Measurements from ENCODE around the gene TMEM222.
"Not testable (repeated sequence)": the region's sequence is repeated elsewhere in the genome, so short reads cannot be mapped to it uniquely, and the experiment has no call there.

Gene TMEM222

GRCh38 chr1:27321813-27322568 is at the start of gene TMEM222:
Gene TMEM222 (plus strand): TSS chr1:27322163. CDS start chr1:27322198, 35 bp downstream.
- peak; percentile 97 for DNase-seq

DNA sequence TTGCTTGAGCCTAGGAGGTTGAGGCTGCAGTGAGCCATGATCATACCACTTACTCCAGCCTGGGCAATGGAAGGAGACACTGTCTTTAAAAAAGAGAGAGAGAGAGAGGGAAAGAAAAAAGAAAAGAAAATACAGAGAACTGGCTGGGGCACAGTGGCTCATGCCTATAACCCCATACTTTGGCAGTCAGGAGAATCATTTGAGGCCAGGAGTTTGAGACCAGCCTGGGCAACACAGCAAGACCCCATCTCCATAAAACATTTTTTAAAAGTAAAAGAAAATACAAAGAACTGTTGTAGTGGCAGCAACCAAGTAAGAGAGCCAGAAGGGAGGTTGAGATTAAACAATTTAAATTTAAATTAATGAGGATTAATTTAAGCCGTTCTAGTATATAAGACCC is 47.8 kb upstream of the TMEM222 start:
- no peak for DNase-seq

- no peak for DNase-seq
These were observed 46.3 kb upstream of the TMEM222 start for GRCh38 chr1:27275696-27276095.

DNA sequence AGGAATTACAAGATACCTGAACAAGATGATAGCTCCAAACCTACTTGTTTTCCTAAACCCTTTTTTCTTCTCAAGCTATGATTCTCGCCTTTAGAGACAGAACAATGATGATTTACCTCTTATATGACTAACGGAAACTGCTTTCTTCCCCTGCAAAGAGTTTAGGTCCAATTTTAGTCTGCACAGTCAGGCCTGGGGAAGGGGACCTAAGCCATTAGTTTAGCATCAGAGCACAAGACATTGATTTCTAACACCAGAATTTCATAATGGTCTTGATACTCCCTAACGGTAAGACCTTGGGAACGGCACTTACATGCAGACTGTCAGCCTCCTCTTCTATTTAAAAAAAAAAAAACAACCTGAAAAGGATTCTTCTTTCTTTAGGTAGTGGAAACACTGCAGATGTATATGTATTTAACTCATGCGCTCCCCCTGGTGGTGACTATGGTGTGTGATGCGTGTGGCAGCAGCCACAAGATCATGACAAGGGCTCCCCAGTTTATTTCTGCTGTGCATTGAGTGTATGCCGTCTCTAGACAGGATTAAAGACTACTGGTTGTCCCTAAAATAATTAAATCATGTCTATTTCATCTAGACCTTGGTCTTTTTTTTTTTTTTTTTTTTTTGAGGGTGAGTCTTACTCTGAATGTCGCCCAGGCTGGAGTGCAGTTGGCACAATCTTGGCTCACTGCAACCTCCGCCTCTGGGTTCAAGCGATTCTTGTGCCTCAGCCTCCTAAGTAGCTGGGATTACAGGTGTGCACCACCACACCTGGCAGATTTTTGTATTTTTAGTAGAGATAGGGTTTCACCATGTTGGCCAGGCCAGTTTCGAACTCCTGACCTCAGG is 37.3 kb upstream of the TMEM222 start:
- peak; percentile 87 for DNase-seq

DNA sequence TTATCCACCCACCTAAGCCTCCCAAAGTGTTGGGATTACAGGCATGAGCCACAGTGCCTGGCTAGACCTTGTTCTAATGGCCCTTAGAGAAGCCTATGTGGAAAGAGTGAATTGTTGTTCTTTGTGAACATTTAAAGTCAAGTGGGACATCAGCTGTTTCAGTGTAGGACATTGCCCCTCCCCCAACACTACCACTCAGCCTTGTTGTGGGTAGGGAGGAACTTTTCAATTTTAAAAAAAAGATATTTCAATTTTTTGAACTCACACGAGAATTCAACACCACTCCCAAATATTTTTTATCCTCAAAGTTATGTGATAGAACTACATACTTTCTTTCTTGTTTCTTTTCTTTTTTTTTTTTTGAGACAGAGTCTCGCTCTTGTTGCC is 36.7 kb upstream of the TMEM222 start:
- no peak for DNase-seq

DNA sequence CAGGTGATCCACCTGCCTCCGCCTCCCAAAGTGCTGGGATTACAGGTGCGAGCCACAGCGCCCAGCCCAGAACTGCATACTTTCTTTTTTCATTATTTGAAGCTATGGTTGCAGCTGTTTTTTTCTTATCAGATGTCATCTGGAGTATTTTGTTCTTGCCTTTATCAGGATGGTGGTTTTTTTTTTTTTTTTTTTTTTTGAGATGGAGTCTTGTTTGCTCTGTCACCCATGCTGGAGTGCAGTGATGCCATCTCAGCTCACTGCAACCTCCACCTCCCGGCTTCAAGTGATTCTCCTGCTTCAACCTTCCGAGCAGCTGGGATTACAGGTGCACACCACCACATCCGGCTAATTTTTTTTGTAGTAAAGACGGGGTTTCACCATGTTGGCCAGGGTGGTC is 36.1 kb upstream of the TMEM222 start:
- not testable (repeated sequence) for DNase-seq

DNA sequence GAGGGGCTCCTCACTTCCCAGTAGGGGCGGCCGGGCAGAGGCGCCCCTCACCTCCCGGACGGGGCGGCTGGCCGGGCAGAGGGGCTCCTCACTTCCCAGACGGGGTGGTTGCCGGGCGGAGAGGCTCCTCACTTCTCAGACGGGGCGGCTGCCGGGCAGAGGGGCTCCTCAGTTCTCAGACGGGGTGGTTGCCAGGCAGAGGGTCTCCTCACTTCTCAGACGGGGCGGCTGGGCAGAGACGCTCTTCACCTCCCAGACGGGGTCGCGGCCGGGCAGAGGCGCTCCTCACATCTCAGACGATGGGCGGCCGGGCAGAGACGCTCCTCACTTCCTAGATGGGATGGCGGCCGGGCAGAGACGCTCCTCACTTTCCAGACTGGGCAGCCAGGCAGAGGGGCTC is 32.8 kb upstream of the TMEM222 start:
- DNase-seq = not testable (repeated sequence)

- no peak for DNase-seq
These were observed 31.4 kb upstream of the TMEM222 start for GRCh38 chr1:27290581-27290980.

DNA sequence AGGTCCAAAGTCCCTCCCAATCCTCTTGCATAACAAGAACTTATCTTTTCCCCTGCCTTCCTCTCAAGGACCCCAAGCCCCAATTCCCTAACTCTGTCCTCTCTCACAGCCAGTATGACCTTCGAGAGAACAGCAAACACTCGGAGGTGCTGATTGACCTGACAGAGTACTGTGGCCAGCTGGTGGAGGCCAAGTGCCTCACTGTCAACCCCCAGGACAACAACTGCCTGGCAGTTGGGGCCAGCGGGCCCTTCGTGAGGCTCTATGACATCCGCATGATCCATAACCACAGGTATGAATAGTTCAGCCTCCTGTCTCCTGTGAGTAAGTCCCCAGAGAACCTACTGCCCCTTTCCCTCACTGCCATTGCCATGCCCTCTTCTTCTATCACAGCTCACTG is 29.9 kb upstream of the TMEM222 start:
- no peak for DNase-seq

- DNase-seq = no peak
These were observed 28.0 kb upstream of the TMEM222 start for GRCh38 chr1:27293915-27294314.

- DNase-seq = peak; percentile 79
These were observed 25.1 kb upstream of the TMEM222 start for GRCh38 chr1:27296773-27297291.

DNA sequence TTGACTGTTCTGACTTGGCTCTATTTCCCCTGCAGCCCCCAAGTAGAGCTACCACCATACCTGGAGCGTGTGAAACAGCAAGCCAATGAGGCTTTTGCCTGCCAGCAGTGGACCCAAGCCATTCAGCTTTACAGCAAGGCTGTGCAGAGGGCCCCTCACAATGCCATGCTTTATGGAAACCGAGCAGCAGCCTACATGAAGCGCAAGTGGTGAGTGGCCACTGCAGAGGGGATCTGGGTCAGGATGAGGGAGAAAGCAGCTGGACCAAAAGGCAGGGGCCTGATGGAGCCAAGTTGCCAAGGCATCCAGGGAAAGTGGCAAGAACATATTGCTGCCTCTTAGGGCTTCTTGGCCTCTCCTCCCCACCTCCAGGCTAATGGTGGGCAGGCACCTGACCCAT is 24.1 kb upstream of the TMEM222 start:
- DNase-seq = no peak

DNA sequence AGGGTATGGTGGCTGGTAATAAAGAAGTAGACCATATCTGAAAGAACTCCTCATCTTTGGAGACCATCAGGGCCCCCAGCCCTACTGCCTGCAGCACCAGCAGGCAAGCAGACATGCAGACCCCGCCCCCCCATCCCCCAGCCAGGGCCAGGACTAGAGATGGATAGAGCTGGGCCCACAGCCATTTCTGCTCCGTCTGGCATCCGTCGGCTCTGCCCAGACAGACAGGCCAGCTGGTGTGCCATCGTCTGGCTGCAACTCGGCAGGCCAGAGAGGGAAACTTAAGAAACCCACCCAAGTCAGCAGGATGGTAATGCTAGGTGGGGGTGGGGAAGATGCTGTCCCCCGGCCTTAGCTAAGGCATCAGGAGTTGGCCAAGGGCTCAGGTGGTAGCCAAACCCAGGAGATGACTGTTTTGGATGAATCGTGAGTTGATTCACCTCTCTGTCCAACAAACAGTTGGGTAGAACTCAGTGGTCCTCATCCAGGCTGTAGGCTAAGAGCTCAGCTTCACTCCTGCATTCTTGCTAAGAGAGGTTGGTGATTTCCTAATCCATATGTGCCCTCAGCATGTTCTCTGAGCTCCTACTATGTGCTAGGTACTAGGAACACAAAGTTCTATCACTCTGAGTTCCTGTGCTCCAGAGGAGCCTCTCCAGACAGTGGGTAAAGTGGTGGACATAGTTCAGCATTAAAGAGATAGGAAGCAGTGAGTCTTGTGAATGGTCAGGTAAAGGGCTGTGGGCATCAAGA is 23.2 kb upstream of the TMEM222 start:
- no peak for DNase-seq

DNA sequence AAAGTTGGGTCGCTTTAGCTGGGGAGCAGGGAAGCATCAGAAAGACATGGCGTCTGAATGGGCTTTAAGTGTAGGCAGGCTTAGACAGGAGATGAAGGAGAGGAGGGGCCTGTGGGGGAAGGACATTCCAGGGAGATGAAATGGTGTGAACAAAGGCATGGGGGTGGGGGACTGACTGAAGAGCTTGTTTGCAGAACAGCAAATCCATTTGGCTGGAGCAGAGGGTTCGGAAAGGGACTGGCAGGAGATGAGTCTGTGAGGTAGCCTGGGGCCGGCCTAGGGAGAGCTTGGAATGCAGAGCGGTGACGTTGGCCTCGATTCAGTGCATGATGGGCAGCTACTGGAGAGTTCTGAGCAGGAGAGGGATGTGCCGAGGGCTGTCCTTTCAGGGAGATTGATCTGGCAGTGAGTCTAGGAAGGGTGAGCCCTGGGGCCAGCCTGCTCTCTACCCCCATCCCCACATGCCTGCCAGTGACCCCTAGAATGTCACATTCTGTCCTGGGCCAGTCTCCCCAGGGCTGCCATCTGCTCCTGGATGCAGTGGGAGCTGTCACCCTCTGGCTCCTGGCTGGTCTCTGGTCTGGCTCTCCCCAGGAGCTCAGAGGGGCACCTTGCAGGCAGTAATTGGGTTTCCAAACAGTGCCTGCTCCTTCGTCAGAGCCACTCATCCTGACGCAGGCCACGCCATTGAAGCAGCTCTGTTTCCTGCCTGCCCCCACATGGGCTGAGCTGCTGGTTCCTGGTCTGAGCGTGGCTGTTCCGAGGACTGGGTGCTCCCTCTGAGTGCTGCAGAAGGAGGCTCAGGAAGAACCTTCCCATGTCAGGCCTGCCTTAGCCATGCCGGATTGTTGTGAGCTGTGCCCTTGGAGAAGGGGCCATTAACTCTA is 22.3 kb upstream of the TMEM222 start:
- no peak for DNase-seq

DNA sequence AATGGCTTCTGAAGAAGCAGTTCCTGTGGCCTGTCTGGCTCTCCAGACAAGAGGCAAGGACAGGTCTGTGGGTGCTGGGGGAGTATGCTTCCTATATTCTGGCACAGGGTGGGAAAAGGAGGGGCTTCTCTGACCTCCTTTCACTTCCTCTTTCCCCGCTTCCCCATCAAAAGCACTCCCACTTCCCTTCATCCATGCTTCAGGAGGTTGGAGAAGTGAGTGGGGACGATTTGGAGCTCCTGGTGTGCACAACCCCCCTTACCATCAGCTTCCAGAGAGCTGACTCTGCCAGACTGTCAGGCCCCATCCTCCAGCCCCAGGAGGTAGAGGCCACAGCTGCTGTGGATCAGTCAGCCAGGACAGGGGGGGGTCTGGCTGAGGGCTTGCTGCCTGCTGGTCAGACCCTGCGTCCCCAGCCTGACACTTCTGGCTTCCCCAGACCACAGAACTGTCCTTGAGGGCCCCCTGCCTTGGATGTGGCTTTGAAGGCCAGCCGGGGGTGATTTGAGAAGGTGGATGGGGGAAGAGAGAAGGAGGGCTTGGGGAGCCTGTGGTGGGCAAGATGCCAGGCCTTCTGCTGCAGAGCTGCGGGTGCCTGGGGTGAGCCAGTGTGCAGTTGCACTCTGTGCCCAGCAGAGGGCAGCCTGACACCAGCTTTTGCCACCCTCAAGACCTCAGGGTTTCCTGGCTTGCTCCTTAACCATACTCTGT is 21.5 kb upstream of the TMEM222 start:
- DNase-seq = peak; percentile 74

GRCh38 chr1:27301052-27301422 is 20.9 kb upstream of the TMEM222 start:
- DNase-seq = no peak

DNA sequence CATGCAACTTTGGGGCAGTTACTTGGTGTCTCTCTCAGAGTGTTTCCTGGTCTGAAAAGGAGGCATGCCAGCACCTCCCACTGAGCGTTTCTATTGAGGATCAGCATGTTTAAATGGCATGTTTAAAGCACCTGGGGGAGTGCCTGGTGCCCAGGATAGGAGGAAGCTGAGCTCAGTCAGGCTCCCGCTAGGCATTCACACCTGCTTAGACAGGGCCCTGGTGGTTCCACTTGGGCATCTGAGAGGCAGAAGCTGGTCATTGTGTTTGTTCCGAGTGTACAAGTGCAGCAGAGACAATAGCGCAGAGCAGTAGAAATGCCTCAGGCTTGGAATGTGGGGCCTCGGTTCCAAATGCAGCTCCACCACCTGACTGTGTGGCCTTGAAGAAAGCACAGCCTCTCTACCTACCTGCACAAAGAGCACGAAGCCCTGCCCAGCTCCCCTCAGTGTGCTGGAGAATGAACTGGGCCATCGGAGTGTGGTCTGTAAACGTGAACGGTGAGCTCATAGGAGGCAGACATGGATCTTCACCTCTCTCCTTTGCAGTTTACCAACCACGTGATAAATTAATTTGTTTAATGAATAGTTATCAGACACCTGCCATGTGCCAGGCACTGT is 20.3 kb upstream of the TMEM222 start:
- no peak for DNase-seq

- DNase-seq = no peak
These were observed 19.4 kb upstream of the TMEM222 start for GRCh38 chr1:27302612-27303011.

GRCh38 chr1:27303509-27303908 is 18.5 kb upstream of the TMEM222 start:
- no peak for DNase-seq

DNA sequence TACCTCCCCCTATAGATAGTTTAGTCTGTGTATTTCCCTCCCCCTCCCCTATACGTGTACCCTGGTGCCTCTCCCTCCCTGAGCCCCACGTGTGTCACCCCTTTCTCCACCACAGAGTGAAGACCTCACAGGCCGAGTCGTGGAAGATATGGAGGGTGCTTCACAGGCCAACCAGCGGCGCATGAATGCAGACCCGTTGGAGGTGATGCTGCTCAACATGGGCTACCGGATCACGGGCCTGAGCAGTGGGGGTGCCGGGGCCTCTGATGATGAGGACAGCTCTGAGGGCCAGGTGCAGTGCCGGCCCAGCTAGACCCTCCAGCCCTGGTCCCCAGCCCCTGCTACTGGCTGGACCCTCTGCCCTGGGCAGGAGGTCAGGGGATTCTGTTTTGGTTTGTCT is 15.9 kb upstream of the TMEM222 start:
- no peak for DNase-seq

All from stimulated activated CD4-positive, alpha-beta T cell treated with anti-CD3 and anti-CD28 coated beads, Interleukin-4, amount 100 ng/mL, for 1 hour (primary cell).